GM19351 (cell line): Measurements from ENCODE around the gene PERM1.
"Not testable (repeated sequence)": the region's sequence is repeated elsewhere in the genome, so short reads cannot be mapped to it uniquely, and the experiment has no call there.

ENCODE experiments used
- ATAC-seq: cut with Tn5 transposase; IDR thresholded peaks from one replicate; pipeline ENCODE4 v1.9.1; 2021; ENCODE audit warnings: mild to moderate bottlenecking, moderate library complexity; ENCODE audit not compliant: unreplicated experiment

Gene PERM1

GRCh38 chr1:950881-951280, 31.0 kb downstream of the PERM1 start:
- ATAC-seq, result no peak

GRCh38 chr1:950268-950667, 31.6 kb downstream of the PERM1 start:
- ATAC-seq, result no peak

GRCh38 chr1:947958-948357, 33.9 kb downstream of the PERM1 start:
- ATAC-seq, result no peak

- not testable (repeated sequence) for ATAC-seq
These were observed 35.1 kb downstream of the PERM1 start for GRCh38 chr1:946811-947210.

GRCh38 chr1:945688-946556, 36.0 kb downstream of the PERM1 start:
- no peak for ATAC-seq

GRCh38 chr1:944341-945325, 37.3 kb downstream of the PERM1 start:
- ATAC-seq, result no peak

- no peak for ATAC-seq
These were observed 38.1 kb downstream of the PERM1 start for GRCh38 chr1:943545-944340.

GRCh38 chr1:942864-943533, 38.9 kb downstream of the PERM1 start:
- no peak for ATAC-seq

- ATAC-seq, result no peak
These were observed 39.5 kb downstream of the PERM1 start for GRCh38 chr1:942411-942821.

- no peak for ATAC-seq
These were observed 40.1 kb downstream of the PERM1 start for GRCh38 chr1:941588-942383.

GRCh38 chr1:941015-941587, 40.8 kb downstream of the PERM1 start:
- no peak for ATAC-seq

GRCh38 chr1:940107-941014, 41.5 kb downstream of the PERM1 start:
- no peak for ATAC-seq

GRCh38 chr1:939511-940106, 42.3 kb downstream of the PERM1 start:
- ATAC-seq, result no peak

- ATAC-seq, result no peak
These were observed 43.0 kb downstream of the PERM1 start for GRCh38 chr1:938711-939489.

GRCh38 chr1:938088-938683, 43.7 kb downstream of the PERM1 start:
- no peak for ATAC-seq

GRCh38 chr1:937521-937920, 44.4 kb downstream of the PERM1 start:
- ATAC-seq, result no peak
